ENCODE results near the gene PDE3A.

The PDE3A gene

DNA sequence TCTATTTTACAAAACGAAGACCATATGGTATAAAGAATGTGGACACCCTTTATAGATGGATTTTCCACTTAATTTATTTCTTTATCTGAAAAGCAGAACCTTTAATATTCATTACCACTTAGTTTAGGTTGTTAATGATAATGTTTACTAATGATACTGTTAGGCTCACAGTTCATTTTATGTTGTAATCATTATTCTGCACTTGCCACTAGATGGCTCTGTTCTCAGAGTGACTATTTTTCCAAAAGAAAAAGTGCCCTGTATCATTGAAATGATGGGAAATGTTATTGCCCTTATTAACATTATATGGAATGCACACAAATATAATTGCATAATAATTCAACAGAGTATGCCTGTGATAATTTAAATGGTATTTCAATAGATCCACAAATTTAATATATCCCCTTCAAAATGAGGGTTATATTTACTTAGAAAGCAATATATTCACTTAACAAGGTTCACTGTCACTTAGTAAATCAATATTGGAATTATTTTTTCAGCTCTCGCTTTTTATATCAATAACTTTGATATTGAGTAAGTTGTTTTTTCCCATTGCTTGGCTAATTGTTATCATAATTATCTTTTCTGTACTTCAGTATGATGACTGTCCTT is 95.7 kb downstream of the PDE3A start:
- no peak for DNase-seq

DNA sequence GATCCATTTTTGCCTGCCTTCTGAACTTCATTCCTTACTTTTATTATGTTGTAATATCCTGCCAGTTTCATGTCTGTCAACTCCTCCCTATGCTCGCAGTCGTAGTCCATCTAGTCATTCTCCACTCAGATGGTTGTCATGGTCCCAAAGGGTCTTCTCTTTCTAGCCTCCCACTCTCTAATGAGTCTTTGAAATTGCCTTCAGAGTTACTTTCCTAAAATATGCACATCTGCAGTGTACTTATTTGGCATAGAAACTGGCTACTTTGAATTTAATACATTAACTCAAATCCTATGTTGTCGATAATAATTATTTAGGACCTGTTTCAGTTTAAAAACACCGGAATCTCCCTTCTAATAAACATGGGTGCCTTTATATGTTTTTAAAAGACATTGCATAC is 101.0 kb downstream of the PDE3A start:
- no peak for DNase-seq

DNA sequence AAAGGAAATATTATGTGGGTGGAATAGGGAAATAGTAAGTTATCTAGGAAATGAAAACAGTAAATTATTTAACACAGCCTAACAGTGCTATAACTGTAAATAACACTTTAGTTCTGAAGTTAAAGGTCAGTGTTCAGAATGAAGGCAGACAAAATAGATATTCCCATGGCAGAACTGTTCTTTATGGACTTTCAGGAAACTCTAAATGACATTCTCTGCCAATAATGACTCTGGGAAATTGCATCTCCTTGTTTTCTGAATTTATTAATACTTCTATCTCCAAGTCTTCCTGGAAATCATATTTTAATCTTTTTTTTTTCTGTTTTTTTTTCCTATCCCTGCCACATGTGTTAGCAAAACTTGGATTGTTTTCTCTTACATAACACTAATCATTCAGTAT is 101.4 kb downstream of the PDE3A start:
- DNase-seq, result no peak

DNA sequence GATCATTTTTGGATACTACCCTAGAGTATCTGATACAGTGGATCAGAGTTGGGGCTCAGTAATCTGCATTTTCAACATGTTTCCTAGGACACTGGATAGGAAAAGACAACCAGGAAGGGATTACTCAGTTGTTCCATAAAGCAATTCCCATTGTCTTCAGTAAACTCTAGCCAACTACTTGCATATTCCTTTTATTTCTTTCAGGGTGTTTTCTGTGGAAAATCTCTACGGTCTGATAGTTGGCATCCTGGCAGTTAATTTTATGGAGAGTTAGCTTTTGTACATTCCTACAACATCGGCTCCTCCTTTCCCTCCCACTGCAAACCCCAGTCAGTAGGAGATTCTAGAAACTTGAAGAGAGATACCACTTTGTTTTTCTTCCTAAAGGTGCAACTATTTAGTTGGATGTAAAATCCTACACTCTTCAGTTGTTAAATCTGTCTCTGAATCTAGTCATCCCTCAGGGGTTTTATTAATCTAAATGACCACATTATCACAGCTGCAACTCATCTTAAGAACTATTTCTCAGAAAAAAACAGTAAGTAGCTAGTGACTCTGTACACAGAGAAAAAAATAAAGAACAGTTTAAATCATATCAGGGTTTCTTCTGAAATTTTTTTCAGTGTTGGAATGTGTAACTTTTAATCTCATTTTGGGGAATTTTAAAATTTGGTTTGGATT is 103.9 kb downstream of the PDE3A start:
- DNase-seq, result no peak

DNA sequence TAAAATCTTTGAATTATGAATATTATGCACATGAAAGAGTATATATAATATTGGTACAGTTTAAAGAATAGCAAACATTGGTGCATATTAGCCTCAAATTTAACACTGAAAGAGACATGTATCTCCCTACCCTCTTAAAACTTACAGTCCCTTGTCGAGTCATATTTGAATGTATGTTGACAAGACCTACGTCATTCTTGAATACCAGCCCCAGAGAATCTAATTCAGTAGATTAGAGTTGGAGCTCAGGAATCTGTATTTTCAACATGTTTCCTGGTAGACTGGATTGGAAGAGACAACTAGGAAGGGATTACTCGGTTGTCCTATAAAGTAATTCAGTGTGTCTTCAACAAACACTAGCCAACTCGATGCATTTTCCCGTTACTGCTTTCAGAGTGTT is 104.8 kb downstream of the PDE3A start:
- no peak for DNase-seq

DNA sequence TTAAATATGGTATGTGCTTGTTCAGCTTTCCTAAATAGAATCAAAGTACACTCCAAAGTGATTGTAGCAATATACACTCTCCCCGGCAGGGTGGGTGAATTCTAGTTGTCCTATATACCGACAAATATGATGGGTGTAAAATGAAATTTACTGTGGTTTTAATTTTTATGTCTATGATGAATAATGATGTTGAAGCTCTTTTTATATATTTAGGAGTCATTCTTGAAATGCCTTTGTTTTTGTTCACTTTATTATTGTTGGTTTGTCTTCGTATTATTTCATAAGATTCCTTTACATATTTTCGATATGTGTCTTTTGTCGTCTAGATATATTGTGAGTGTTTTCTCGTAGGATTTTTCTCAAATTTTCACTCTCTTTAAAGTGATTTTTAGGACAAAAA is 105.7 kb downstream of the PDE3A start:
- no peak for DNase-seq

DNA sequence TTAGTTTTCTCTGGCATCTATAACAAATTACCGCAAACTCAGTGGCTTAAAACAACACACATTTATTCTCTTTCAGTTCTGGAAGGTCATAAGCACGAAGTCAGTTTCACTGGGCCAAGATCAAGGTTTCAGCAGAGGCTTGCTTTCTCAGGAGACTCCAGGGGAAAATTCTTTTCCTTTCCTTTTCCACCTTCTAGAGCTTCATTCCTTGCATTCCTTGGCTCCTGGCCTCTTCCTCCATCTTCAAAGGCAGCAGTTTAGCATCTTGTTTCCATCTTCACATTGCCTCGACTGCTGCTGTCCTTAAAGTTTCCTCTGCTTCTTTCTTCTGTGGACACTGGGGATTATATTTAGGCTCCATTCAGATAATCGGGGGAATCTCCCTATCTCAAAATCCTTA is 106.1 kb downstream of the PDE3A start:
- no peak for DNase-seq

DNA sequence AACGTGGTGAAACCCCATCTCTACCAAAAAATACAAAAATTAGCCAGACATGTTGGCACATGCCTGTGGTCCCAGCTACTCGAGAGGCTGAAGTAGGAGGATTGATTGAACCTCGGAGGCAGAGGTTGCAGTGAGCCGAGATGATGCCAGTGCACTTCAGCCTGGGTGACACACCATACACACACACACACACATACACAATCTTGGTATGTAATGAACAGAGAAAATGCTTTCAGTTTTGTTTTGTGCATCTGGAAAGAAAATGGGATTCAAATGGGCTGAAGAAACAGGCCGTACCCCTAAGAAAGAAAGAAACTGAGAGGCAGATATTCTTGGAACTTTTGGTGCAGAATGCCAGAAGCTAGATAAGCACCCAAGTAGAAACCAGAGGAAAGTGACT is 107.2 kb downstream of the PDE3A start:
- no peak for DNase-seq

DNA sequence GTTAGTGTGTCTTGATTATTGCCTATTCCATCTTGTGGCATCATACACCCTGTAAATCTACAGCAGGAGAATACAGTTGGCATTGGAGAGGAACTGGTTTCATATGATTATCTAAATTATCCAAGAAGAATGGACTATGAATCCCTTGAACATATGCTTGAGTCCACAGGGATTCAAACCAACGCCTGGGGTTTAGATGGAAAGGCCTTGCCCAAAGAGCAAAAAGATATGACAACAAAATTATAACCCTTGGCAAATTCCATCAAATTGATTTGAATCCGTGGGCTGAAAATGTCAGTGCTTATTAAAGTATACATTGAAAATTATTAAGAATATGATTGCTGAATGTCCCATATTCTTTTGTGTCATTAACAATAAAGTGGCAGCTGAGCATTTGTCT is 108.2 kb downstream of the PDE3A start:
- no peak for DNase-seq

DNA sequence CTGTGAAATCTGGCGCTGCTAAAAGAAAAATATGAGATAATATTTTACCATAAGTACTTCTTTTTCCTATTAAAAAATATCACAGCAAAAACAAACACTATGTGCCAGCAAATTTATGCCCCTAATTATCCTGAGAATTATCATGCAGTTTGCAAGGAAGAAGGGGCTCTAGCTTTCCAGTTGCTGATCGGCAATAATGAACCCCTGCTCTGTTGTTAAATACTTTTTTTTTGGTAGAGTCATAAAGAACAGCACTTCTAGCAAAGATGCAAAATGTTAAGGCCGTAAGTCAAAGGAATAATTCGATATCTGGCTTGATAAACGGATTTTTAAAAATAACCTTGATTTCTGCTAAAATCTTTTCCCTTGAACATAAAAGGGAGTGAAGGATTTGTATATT is 108.9 kb downstream of the PDE3A start:
- DNase-seq, result no peak

DNA sequence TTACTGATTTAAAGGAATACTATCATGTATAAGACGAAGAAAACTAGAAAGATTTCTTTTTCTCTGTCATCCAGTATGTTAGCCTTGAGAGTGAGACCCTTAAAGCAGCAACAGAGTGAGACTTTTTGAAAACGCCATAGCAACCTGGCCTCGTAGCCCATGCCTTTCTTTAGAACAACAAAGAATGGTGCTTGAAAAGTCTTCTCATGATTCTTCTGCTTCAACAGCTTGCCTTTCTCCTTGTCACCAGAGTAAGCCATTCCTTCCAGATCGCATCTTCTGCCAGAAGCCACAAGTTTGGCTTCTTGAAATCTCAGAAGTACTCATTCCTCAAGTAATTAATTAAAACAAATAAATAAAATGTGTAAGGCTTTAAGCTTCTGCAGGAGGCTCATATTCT is 109.3 kb downstream of the PDE3A start:
- no peak for DNase-seq

DNA sequence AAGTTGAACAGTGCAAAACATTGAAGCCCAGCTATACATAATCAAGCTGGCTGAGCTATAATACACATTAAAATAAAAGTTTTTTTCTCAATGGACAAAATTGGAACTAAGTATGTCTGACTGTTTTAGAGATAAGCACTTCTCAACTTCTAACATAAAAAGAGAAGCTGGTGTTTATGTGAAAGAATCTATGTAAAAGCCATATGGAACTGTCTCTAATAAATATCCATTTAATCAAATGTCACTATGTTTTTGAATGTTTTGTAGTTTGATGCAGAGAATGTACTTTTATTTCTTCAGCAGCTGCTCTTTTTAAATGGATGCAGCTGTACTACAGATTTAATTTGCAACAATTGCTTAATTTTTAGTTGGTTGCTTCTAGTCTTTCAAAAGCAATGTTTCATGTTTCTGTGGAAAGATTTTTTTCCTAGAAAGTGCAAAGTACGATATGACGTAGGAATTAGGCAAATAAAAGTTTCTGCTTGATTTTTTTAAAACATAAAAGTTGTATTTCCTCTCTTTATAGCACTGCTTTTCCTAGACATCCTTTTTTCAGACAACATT is 114.2 kb downstream of the PDE3A start:
- DNase-seq, result no peak

DNA sequence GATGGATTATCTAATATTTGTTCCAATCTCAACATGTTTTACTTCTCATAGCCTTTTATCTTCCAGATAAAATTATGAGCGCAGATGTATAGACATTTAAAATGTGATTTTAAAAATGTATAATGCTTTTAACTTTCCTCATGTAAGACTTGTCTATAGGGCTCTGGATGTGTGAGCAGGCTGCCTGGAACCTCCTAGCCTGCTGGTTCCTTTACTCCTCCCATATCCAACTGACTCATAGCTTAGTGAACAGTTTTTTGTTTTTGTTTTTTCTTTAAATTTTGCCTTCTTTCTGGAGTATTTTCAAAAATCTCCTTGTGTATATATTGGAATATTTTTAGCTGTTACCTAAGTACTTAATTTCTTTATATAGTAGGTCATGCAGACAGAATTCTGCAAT is 115.4 kb downstream of the PDE3A start:
- DNase-seq, result no peak

DNA sequence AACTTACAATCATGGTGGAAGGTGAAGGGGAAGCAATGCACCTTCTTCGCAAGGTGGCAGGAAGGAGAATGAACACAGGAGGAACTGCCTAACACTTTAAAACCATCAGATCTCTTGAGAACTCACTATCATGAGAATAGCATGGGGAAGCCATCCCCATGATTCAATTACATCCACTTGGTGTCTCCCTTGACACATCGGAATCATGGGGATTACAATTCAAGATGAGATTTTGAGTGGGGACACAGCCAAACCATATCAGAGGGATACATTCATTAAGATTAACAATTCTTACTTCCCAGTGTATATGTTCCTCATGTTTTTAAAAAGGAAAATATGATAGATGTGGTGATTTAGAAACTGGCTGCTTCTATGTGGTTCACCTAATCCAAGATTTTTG is 117.9 kb downstream of the PDE3A start:
- no peak for DNase-seq

DNA sequence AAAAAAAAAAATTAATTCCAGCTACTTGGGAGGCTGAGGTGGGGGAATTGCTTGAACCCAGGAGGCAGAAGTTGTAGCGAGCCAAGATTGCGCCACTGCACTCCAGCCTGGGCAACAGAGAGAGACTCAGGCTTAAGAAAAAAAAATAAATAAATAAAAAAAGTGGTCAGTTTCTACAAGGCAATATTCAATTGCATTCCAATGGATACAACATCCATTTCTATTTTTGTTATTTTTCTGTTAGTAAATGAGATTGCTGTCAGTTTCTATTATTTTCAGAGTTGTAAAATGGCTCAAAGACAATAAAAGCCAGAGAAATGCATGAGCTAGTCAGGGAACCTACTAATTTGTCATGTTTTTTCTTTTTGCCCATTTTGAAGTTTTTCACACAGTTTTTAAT is 119.2 kb downstream of the PDE3A start:
- no peak for DNase-seq

DNA sequence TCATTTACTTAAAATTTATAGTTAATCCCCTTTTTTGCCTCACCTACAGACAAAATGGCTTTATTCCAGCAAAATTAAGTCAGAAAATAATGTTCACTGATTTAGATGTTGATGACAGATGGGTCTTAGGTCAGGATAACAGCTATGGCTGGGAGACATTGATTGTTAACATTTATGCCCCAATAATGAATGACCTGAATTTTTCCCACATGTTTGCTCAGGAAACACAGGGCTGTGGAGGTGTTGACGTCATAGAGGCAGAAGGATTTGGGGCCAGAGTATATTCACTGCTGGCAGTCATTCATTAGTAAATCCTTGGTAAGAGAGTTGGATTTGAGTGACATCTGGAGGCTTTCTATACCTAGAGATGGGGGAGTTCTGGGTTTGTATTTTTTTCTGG is 121.3 kb downstream of the PDE3A start:
- no peak for DNase-seq

DNA sequence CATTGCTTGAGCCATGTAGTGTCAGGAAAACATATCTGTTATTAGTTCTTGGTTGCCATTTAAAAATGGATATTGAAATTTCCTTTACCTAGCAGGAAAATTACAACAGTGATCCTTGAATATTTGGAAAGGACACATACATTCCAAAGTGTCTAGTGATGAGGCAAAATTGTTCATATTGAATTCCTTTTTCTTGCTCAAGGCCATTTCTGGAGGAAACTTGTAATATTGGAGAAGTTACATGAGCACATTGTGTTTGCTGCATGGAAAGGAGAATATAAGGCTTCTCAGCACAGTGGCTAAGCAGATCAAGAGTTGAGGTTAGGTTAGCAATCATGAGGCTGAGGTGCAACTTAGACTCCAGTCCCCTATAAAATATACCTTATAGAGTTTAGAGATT is 121.9 kb downstream of the PDE3A start:
- no peak for DNase-seq

DNA sequence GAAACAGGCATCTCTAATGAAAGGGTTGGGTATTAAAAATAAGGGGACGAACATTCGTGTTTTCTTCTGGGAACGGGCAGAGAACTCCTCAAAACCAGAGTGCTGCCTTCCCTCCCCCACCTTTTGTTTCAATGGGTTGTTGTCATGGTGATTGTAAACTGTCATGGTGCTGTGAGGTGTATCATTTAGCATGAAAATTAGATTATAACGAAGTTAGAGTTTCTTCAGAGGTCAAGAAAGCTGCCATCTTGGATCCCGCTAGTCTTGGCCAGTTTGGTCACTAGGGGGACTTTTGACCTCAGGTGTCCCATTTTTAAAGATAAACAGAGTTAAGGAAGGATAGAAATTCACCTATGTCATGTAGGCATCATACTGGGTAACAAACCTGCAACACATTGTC is 123.0 kb downstream of the PDE3A start:
- no peak for DNase-seq

DNA sequence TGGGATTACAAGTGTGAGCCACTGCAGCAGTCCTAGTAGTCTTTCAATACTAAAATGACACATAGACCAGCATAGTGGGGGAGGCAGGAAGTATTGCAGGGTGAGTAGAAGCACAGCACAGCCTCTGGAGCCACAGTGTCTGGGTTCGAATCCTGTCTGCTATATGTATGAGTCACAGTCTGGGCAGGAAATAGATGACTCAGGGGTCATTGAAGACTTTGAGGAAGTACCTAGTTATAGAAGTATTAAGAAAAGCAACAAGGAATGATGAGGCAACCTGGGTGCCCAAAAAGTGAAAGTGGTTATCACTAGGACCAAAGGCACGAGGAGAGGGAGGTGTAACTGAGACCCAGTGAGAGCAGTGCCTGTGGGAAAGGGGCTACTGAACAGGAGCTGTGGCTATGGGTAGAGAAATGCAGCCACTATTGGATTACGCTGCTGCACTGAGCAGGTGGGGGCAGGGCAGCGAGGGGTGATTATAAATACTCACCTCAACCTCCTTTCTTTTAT is 124.0 kb downstream of the PDE3A start:
- DNase-seq, result no peak

DNA sequence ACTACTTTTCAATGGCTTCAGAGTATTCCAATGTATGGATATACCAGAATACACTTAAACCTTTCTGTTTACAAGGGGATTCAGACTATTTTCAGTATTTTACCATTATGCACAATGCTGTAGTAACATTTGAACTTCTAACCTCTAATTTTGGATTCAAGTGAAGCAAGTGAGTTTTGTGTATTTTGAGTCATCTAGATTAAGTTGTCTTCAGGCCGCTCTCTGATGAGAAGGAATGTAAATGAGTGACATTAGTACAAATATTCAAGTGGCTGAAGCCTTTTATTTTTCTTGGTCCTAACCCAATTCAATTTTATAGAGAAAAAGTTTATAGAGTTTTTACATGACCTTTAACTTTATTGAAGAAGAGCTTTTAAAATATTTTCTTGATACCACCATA is 125.6 kb downstream of the PDE3A start:
- DNase-seq, result no peak

DNA sequence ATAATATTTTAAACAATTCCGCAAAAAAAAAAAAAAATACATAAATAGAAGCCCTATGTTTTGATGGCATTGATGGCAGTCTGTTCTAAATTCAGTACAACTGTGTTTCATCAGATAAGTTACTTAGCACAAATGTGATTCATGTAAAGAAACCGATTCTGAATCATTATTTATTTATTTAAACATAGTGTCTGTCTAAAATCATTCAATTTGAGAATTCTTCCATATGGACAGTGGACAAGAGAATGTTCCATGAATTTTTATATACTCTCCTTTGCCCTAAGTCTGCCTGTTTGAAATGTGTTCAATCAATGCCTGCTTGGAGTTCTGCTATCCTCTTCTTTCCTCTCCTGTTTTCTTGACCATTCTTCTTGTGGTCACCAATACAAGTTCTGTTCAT is 126.5 kb downstream of the PDE3A start:
- no peak for DNase-seq

DNA sequence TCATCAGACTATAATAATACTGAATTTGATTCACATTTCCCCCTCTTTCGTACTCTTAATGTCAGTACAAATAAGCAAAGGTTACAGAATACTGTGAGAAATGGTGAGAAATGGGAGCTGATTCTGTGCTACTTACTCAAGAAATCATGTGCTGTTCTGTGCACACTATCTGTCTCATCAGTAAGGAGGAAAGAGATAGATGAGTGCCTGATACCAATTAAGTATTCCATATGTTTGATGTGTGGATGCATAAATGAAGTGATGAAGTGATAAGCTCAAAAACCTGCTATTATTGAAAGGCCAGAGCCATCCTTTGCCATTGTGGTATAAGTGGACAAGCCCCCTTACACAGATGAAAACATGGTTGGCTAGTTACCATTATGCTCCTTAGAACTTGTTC is 127.7 kb downstream of the PDE3A start:
- no peak for DNase-seq

DNA sequence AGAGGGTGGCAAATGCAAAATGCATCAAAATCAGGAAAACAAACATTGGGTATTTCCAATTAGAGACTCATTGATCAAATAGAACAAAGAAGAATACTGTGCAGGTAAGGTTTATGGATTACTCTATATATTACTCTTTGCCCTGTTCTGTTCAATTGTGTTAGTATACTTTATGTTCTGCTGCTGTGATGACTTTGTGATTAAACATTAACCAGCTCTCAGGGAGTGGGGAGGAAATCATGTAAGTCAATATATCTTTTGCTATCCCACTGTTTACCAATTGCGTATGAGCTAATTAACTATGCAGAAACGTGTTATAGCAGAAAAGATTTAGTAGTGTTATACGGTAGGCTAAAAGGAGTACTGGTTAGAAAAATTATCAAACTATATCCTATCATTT is 129.4 kb downstream of the PDE3A start:
- DNase-seq, result no peak

DNA sequence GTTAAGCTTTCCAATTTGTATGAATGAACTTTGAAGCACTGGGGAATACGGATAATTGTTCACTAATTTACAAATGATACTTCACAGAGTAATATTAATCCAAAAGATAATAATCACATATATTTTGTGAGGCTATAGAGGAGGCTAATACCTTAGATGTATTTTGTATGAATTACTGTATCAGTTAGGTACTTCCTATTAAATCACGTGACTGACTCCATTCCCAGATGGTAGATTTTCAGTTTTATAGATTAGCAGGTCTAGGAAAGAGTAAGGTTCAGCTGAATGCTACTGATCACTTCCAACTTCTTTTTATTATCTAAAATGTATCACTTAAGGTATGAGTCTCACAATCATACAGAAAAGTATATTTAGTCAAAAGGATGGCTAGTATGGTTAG is 133.6 kb downstream of the PDE3A start:
- DNase-seq, result no peak

DNA sequence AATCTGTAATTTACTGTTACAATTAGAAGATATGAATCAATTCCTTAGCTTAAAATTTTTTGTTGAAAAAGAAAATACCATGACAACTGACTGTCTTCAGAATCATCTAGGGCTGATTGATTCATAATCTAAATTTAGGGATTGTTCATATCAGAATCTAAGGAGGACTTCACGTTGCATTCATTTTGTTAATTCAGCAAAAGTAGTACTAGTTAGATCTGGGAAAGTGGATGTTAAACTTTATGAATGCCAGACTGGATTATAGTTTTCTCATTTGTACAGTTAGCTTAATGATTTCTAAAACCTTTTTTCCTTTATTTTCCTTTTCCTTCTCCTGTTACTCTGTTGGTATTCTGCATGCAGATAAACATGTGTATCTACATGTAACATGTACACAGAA is 135.5 kb downstream of the PDE3A start:
- DNase-seq, result no peak
